Stimulated activated CD4-positive, alpha-beta T cell treated with anti-CD3 and anti-CD28 coated beads, Interleukin-12 subunit alpha, Interleukin-12 subunit beta, amount 100 ng/mL, for 4 hours (primary cell): Measurements from ENCODE around the gene FN3K.
"Not testable (repeated sequence)": the region's sequence is repeated elsewhere in the genome, so short reads cannot be mapped to it uniquely, and the experiment has no call there.

Source experiments
- DNase-seq: peaks from one replicate; pipeline ENCODE4 v3.0.0-alpha.2; 2020

FN3K gene

GRCh38 chr17:82737967-82738877 lies 2.8 kb downstream of the FN3K start:
- DNase-seq, result no peak

GRCh38 chr17:82740906-82741759 lies 5.7 kb downstream of the FN3K start:
- DNase-seq, result no peak

- DNase-seq, result no peak
These were observed 8.2 kb downstream of the FN3K start for GRCh38 chr17:82743344-82744219.

- not testable (repeated sequence) for DNase-seq
These were observed 9.3 kb downstream of the FN3K start for GRCh38 chr17:82744736-82745135.

GRCh38 chr17:82745524-82745923 lies 10.1 kb downstream of the FN3K start:
- DNase-seq, result no peak

- DNase-seq, result no peak
These were observed 13.3 kb downstream of the FN3K start for GRCh38 chr17:82748756-82749155.

- DNase-seq, result no peak
These were observed 15.0 kb downstream of the FN3K start for GRCh38 chr17:82750241-82750908.

- no peak for DNase-seq
These were observed 15.8 kb downstream of the FN3K start for GRCh38 chr17:82751171-82751570.

- DNase-seq, result peak; percentile 89
These were observed 16.4 kb downstream of the FN3K start, which contains the start of gene TBCD for GRCh38 chr17:82751571-82752370. TSS of gene TBCD (plus strand) at chr17:82752065. CDS start at chr17:82752194, 129 bp downstream.

GRCh38 chr17:82752371-82753200 lies 17.2 kb downstream of the FN3K start:
- DNase-seq, result no peak

- DNase-seq, result no peak
These were observed 17.7 kb downstream of the FN3K start for GRCh38 chr17:82753201-82753464.

GRCh38 chr17:82754297-82755208 lies 19.1 kb downstream of the FN3K start:
- DNase-seq, result no peak

GRCh38 chr17:82756166-82756565 lies 20.8 kb downstream of the FN3K start:
- no peak for DNase-seq

GRCh38 chr17:82765371-82765770 lies 30.0 kb downstream of the FN3K start:
- DNase-seq, result no peak

- DNase-seq, result peak; percentile 30
These were observed 31.8 kb downstream of the FN3K start for GRCh38 chr17:82767041-82767754.

- DNase-seq, result no peak
These were observed 33.6 kb downstream of the FN3K start for GRCh38 chr17:82769041-82769440.

GRCh38 chr17:82772026-82772425 lies 36.6 kb downstream of the FN3K start:
- DNase-seq, result no peak

- not testable (repeated sequence) for DNase-seq
These were observed 39.0 kb downstream of the FN3K start for GRCh38 chr17:82774456-82774855.
